ENCODE measurements around the gene MMADHC. TPM values are rescaled to one million over a fixed set of nuclear protein-coding genes. Genes with fewer than 3 reads are reported as not detected.
A peak's percentile ranks its signal among the peaks of the same experiment; 100 is the strongest.

Gene MMADHC
- total RNA-seq, 1 donor, result 187 TPM

GRCh38 chr2:149586063-149586462 lies 1.5 kb downstream of the MMADHC start:
- Histone ChIP-seq H3K4me3 (ENCODE audit: insufficient read depth, low read length) (peak overlapping the region; percentile 96), H3K27ac (ENCODE audit: low read depth, low read length) (peak overlapping the region; percentile 100), H3K4me2 (ENCODE audit: insufficient read depth, low read length) (peak overlapping the region; percentile 85), H3K9me3 (ENCODE audit: low read depth, low read length) (no peaks in the 10 kb centered on the region), H2AFZ (ENCODE audit: low read length) (no peak overlapping the region), H3K79me2 (ENCODE audit: insufficient read depth, low read length) (peaks cover 65% of the 10 kb centered on the region), H3K4me1 (ENCODE audit: insufficient read depth, low read length) (peaks cover 27% of the 10 kb centered on the region), H3K36me3 (ENCODE audit: insufficient read depth, low read length) (peaks cover 32% of the 10 kb centered on the region), H3K27me3 (ENCODE audit: insufficient read depth, low read length) (no peaks in the 10 kb centered on the region), H4K20me1 (ENCODE audit: insufficient read depth, low read length) (peaks cover 16% of the 10 kb centered on the region)
- TF ChIP-seq CTCF (IDR thresholded peaks at IDR 0.05; ENCODE audit: extremely low read depth, low read depth, low read length), result no peak
- no peak for DNase-seq (ENCODE audit: insufficient read length, low spot score, missing footprints)

- no peaks in the 10 kb centered on the region for H3K27me3 ChIP-seq (ENCODE audit: insufficient read depth, low read length)
- H2AFZ ChIP-seq (ENCODE audit: low read length), result no peak overlapping the region
- H3K36me3 ChIP-seq (ENCODE audit: insufficient read depth, low read length), result peaks cover 38% of the 10 kb centered on the region
- no peak overlapping the region for H3K27ac ChIP-seq (ENCODE audit: low read depth, low read length)
- peak overlapping the region; percentile 85 for H3K4me2 ChIP-seq (ENCODE audit: insufficient read depth, low read length)
- H3K4me1 ChIP-seq (ENCODE audit: insufficient read depth, low read length), result peaks cover 33% of the 10 kb centered on the region
- no peaks in the 10 kb centered on the region for H3K9me3 ChIP-seq (ENCODE audit: low read depth, low read length)
- no peak for TF ChIP-seq CTCF (IDR thresholded peaks at IDR 0.05; ENCODE audit: extremely low read depth, low read depth, low read length)
- no peak for DNase-seq (ENCODE audit: insufficient read length, low spot score, missing footprints)
- peaks cover 16% of the 10 kb centered on the region for H4K20me1 ChIP-seq (ENCODE audit: insufficient read depth, low read length)
- H3K79me2 ChIP-seq (ENCODE audit: insufficient read depth, low read length), result peaks cover 71% of the 10 kb centered on the region
- H3K4me3 ChIP-seq (ENCODE audit: insufficient read depth, low read length), result peak overlapping the region; percentile 44
Observed at GRCh38 chr2:149585166-149585885, 2.2 kb downstream of the MMADHC start.

- Histone ChIP-seq H3K36me3 (ENCODE audit: insufficient read depth, low read length) (peaks cover 84% of the 10 kb centered on the region), H3K79me2 (ENCODE audit: insufficient read depth, low read length) (peaks cover 64% of the 10 kb centered on the region), H3K4me2 (ENCODE audit: insufficient read depth, low read length) (no peak overlapping the region), H3K27ac (ENCODE audit: low read depth, low read length) (peak overlapping the region; percentile 40), H2AFZ (ENCODE audit: low read length) (no peak overlapping the region), H3K9me3 (ENCODE audit: low read depth, low read length) (no peaks in the 10 kb centered on the region), H3K4me3 (ENCODE audit: insufficient read depth, low read length) (no peak overlapping the region), H3K4me1 (ENCODE audit: insufficient read depth, low read length) (peaks cover 20% of the 10 kb centered on the region), H3K27me3 (ENCODE audit: insufficient read depth, low read length) (no peaks in the 10 kb centered on the region), H4K20me1 (ENCODE audit: insufficient read depth, low read length) (peaks cover 8% of the 10 kb centered on the region)
- DNase-seq (ENCODE audit: insufficient read length, low spot score, missing footprints), result no peak
- no peak for TF ChIP-seq CTCF (IDR thresholded peaks at IDR 0.05; ENCODE audit: extremely low read depth, low read depth, low read length)
Observed at GRCh38 chr2:149579972-149580882, 7.3 kb downstream of the MMADHC start.

GRCh38 chr2:149577269-149577668 lies 10.3 kb downstream of the MMADHC start:
- DNase-seq (ENCODE audit: insufficient read length, low spot score, missing footprints), result no peak
- peaks cover 21% of the 10 kb centered on the region for H4K20me1 ChIP-seq (ENCODE audit: insufficient read depth, low read length)
- peaks cover 82% of the 10 kb centered on the region for H3K36me3 ChIP-seq (ENCODE audit: insufficient read depth, low read length)
- no peak overlapping the region for H3K4me3 ChIP-seq (ENCODE audit: insufficient read depth, low read length)
- no peak for TF ChIP-seq CTCF (IDR thresholded peaks at IDR 0.05; ENCODE audit: extremely low read depth, low read depth, low read length)
- H3K4me2 ChIP-seq (ENCODE audit: insufficient read depth, low read length), result no peak overlapping the region
- peaks cover 10% of the 10 kb centered on the region for H3K4me1 ChIP-seq (ENCODE audit: insufficient read depth, low read length)
- peaks cover 46% of the 10 kb centered on the region for H3K79me2 ChIP-seq (ENCODE audit: insufficient read depth, low read length)
- no peaks in the 10 kb centered on the region for H3K27me3 ChIP-seq (ENCODE audit: insufficient read depth, low read length)
- no peaks in the 10 kb centered on the region for H3K9me3 ChIP-seq (ENCODE audit: low read depth, low read length)
- H2AFZ ChIP-seq (ENCODE audit: low read length), result no peak overlapping the region
- no peak overlapping the region for H3K27ac ChIP-seq (ENCODE audit: low read depth, low read length)
